Esophagus muscularis mucosa (tissue), 3 donors: ENCODE measurements around the gene HTR2C.

Experiments used
- CTCF ChIP-seq, 3 experiments: fragments of 200-600 bp in 2 of 3; fragments of 450-650 bp in 1 of 3; sonication (generic) in 2 of 3; IDR thresholded peaks; one replicate each; pipeline ENCODE4 v1.5.1; 2017 to 2019; ENCODE audit warnings: antibody characterized with exemption in 3 of 3, mild to moderate bottlenecking in 2 of 3, moderate library complexity in 1 of 3
- POLR2A ChIP-seq: fragments of 450-650 bp; IDR thresholded peaks from one replicate; pipeline ENCODE4 v1.6.1; 2017; ENCODE audit warnings: antibody characterized with exemption, moderate library complexity, mild to moderate bottlenecking, low read depth
- POLR2AphosphoS5 ChIP-seq, 2 donors: sonication (generic); formaldehyde crosslinking; IDR thresholded peaks; one replicate each; pipeline ENCODE4 v1.6.1; 2017; ENCODE audit warnings: antibody characterized with exemption in 2 of 2

- no peak for TF ChIP-seq POLR2AphosphoS5 (IDR thresholded peaks at IDR 0.05)
- no peak for TF ChIP-seq POLR2A
- no peak for TF ChIP-seq CTCF (IDR thresholded peaks at IDR 0.05)
These were observed 128.6 kb downstream of the HTR2C start for GRCh38 chrX:114712466-114712865.
